HUES6 (cell line): ENCODE measurements around the gene ARHGAP12.
"Not testable (repeated sequence)": the region's sequence is repeated elsewhere in the genome, so short reads cannot be mapped to it uniquely, and the experiment has no call there.

ENCODE experiments used
- H3K27ac ChIP-seq: 2 replicates; pipeline ENCODE4 v1.7.0; 2013; ENCODE audit warnings: low read depth, mild to moderate bottlenecking, low read length, inconsistent platforms
- H3K27me3 ChIP-seq: 2 replicates; pipeline ENCODE4 v1.6.1; 2013; ENCODE audit warnings: low read length; ENCODE audit not compliant: control insufficient read depth, insufficient read depth
- H3K36me3 ChIP-seq: 2 replicates; pipeline ENCODE4 v1.6.1; 2013; ENCODE audit warnings: low read length; ENCODE audit not compliant: control insufficient read depth, insufficient read depth
- H3K4me1 ChIP-seq: 2 replicates; pipeline ENCODE4 v1.6.1; 2013; ENCODE audit warnings: low read length; ENCODE audit not compliant: control insufficient read depth, insufficient read depth
- H3K4me3 ChIP-seq: 2 replicates; pipeline ENCODE4 v1.5.1; 2013; ENCODE audit warnings: low read depth, low read length
- H3K9ac ChIP-seq: one replicate; pipeline ENCODE4 v1.6.1; 2013; ENCODE audit warnings: mild to moderate bottlenecking, low read length
- H3K9me3 ChIP-seq: 2 replicates; pipeline ENCODE4 v1.6.1; 2013; ENCODE audit warnings: low read depth, low read length; ENCODE audit not compliant: control insufficient read depth, insufficient read depth

The ARHGAP12 gene

GRCh38 chr10:31902625-31903024 lies 26.0 kb downstream of the ARHGAP12 start:
- Histone ChIP-seq H3K9ac (no peak overlapping the region), H3K4me1 (peaks cover 5% of the 10 kb centered on the region), H3K27ac (no peak overlapping the region), H3K27me3 (no peaks in the 10 kb centered on the region), H3K4me3 (no peak overlapping the region), H3K36me3 (peaks cover 32% of the 10 kb centered on the region), H3K9me3 (peaks cover 5% of the 10 kb centered on the region; the same call in 1 of the 2 replicates)

- no peaks in the 10 kb centered on the region for H3K27me3 ChIP-seq
Observed at GRCh38 chr10:31897506-31897905, 31.1 kb downstream of the ARHGAP12 start.

GRCh38 chr10:31896968-31897384 lies 31.7 kb downstream of the ARHGAP12 start:
- peaks cover 17% of the 10 kb centered on the region for H3K4me1 ChIP-seq
- H3K4me3 ChIP-seq, result peak overlapping the region; percentile 20; the same call in 1 of the 2 replicates
- H3K36me3 ChIP-seq, result peaks cover 8% of the 10 kb centered on the region
- H3K27ac ChIP-seq, result no peak overlapping the region
- no peak overlapping the region for H3K9ac ChIP-seq
- no peaks in the 10 kb centered on the region for H3K27me3 ChIP-seq
- H3K9me3 ChIP-seq, result peaks cover 5% of the 10 kb centered on the region; the same call in 1 of the 2 replicates

More at GRCh38 chr10:31897506-31897905, 31.1 kb downstream of the ARHGAP12 start:
- H3K9me3 ChIP-seq, result peaks cover 5% of the 10 kb centered on the region; the same call in 1 of the 2 replicates
- no peak overlapping the region for H3K9ac ChIP-seq
- H3K36me3 ChIP-seq, result peaks cover 12% of the 10 kb centered on the region
- H3K4me1 ChIP-seq, result peaks cover 17% of the 10 kb centered on the region
- H3K4me3 ChIP-seq, result no peak overlapping the region
- H3K27ac ChIP-seq, result no peak overlapping the region

GRCh38 chr10:31895722-31896121 lies 32.9 kb downstream of the ARHGAP12 start:
- H3K9ac ChIP-seq, H3K9me3 ChIP-seq, H3K27me3 ChIP-seq, H3K36me3 ChIP-seq, H3K4me3 ChIP-seq, H3K27ac ChIP-seq: not testable (repeated sequence)
- peaks cover 17% of the 10 kb centered on the region for H3K4me1 ChIP-seq

- Histone ChIP-seq H3K27ac (peak overlapping the region; percentile 34; the same call in 1 of the 2 replicates), H3K4me3 (no peak overlapping the region), H3K27me3 (no peaks in the 10 kb centered on the region), H3K9ac (no peak overlapping the region), H3K4me1 (no peaks in the 10 kb centered on the region), H3K36me3 (peaks cover 6% of the 10 kb centered on the region), H3K9me3 (no peaks in the 10 kb centered on the region)
Observed at GRCh38 chr10:31888442-31888841, 40.2 kb downstream of the ARHGAP12 start.

- Histone ChIP-seq H3K9ac (no peak overlapping the region), H3K27ac (0 out of 2 replicates have a peak overlapping the region, but pooled peaks have one; percentile 34), H3K36me3 (peaks cover 6% of the 10 kb centered on the region), H3K9me3 (no peaks in the 10 kb centered on the region), H3K27me3 (no peaks in the 10 kb centered on the region), H3K4me3 (no peak overlapping the region), H3K4me1 (no peaks in the 10 kb centered on the region)
Observed at GRCh38 chr10:31887850-31888249, 40.8 kb downstream of the ARHGAP12 start.

GRCh38 chr10:31886885-31887284 lies 41.7 kb downstream of the ARHGAP12 start:
- H3K9me3 ChIP-seq, result no peaks in the 10 kb centered on the region
- H3K27me3 ChIP-seq, result no peaks in the 10 kb centered on the region
- no peak overlapping the region for H3K4me3 ChIP-seq
- H3K36me3 ChIP-seq, result peaks cover 6% of the 10 kb centered on the region
- H3K27ac ChIP-seq, result no peak overlapping the region
- H3K9ac ChIP-seq, result no peak overlapping the region
- no peaks in the 10 kb centered on the region for H3K4me1 ChIP-seq

- Histone ChIP-seq H3K4me1 (no peaks in the 10 kb centered on the region), H3K36me3 (peaks cover 6% of the 10 kb centered on the region), H3K27ac (no peak overlapping the region), H3K9ac (no peak overlapping the region), H3K4me3 (no peak overlapping the region), H3K9me3 (no peaks in the 10 kb centered on the region), H3K27me3 (no peaks in the 10 kb centered on the region)
Observed at GRCh38 chr10:31885971-31886370, 42.7 kb downstream of the ARHGAP12 start.

- Histone ChIP-seq H3K4me3 (no peak overlapping the region), H3K9ac (no peak overlapping the region), H3K27me3 (no peaks in the 10 kb centered on the region), H3K4me1 (no peaks in the 10 kb centered on the region), H3K27ac (no peak overlapping the region), H3K9me3 (no peaks in the 10 kb centered on the region), H3K36me3 (peaks cover 6% of the 10 kb centered on the region)
Observed at GRCh38 chr10:31884386-31884785, 44.2 kb downstream of the ARHGAP12 start.

- Histone ChIP-seq H3K9ac (no peak overlapping the region), H3K27ac (no peak overlapping the region), H3K36me3 (peaks cover 6% of the 10 kb centered on the region), H3K4me3 (no peak overlapping the region), H3K4me1 (no peaks in the 10 kb centered on the region), H3K9me3 (no peaks in the 10 kb centered on the region), H3K27me3 (no peaks in the 10 kb centered on the region)
Observed at GRCh38 chr10:31883397-31883796, 45.2 kb downstream of the ARHGAP12 start.

GRCh38 chr10:31878486-31878885 lies 50.1 kb downstream of the ARHGAP12 start:
- Histone ChIP-seq H3K9ac (no peak overlapping the region), H3K4me3 (no peak overlapping the region), H3K27ac (no peak overlapping the region), H3K27me3 (no peaks in the 10 kb centered on the region), H3K36me3 (no peaks in the 10 kb centered on the region), H3K9me3 (no peaks in the 10 kb centered on the region), H3K4me1 (peaks cover 4% of the 10 kb centered on the region; the same call in 1 of the 2 replicates)
